HCT116 (cell line): Measurements from ENCODE around the gene CELF4. TPM values are rescaled to one million over a fixed set of nuclear protein-coding genes. Genes with fewer than 3 reads are reported as not detected.
A peak's percentile ranks its signal among the peaks of the same experiment; 100 is the strongest.

Experiments used
- ATAC-seq: fragments of 200-7000 bp; cut with Tn5 transposase; 2 replicates; pipeline ENCODE4 v1.9.1; 2020; ENCODE audit warnings: mild to moderate bottlenecking, moderate library complexity
- BruUV-seq: library from RNA; stranded (reverse); fragments of 400-500 nt; replicated peaks from 2 replicates; lab custom pipeline; 2021; lab: Mats Ljungman, UMichigan
- CTCF ChIA-PET: fragments of 300-600 bp; sonication (Branson Sonifier 250); formaldehyde crosslinking; loops from one replicate; lab custom pipeline; 2021; ENCODE audit warnings: antibody characterized with exemption; lab: Charles Lee
- POLR2A ChIA-PET: fragments of 300-600, 350-600 bp; sonication (Branson Sonifier 250); formaldehyde crosslinking; loops from one replicate; lab custom pipeline; 2021; ENCODE audit warnings: antibody characterized with exemption; lab: Charles Lee
- RAD21 ChIA-PET, 2 experiments: fragments of 300-600 bp; sonication (Branson Sonifier 250); formaldehyde crosslinking; loops; one replicate each; lab custom pipeline; 2023; ENCODE audit warnings: low total read pairs in 2 of 2; ENCODE audit not compliant: uncharacterized antibody in 2 of 2, unreplicated experiment in 2 of 2, low non-redundant PET in 1 of 2; lab: Charles Lee
- DNase-seq: peaks from one replicate; pipeline ENCODE4 v3.0.0-alpha.2; 2010; ENCODE audit warnings: low read depth, low spot score
- H2AFZ ChIP-seq: fragments of 200-600 bp; shearing (Covaris generic), sonication (generic); 2 replicates; pipeline ENCODE4 v1.6.1; 2017; ENCODE audit warnings: low read depth, mixed run types, mixed read lengths, antibody characterized with exemption, low read length; ENCODE audit not compliant: poor library complexity, severe bottlenecking
- H3K27ac ChIP-seq: 2 replicates; pipeline ENCODE4 v1.5.1; 2012; ENCODE audit warnings: low read depth, low read length
- H3K27me3 ChIP-seq: fragments of 200-600 bp; sonication (generic); 2 replicates; pipeline ENCODE4 v1.6.1; 2016; ENCODE audit warnings: mixed run types, low read length, mixed read lengths; ENCODE audit not compliant: insufficient read depth
- H3K36me3 ChIP-seq, 2 experiments: fragments of 200-500 bp in 1 of 2; fragments of 200-600 bp in 1 of 2; sonication (Bioruptor generic) in 1 of 2; sonication (generic) in 1 of 2; 2 replicates each; pipeline versions ENCODE4 v1.5.1 to v1.6.1; 2014 to 2016; ENCODE audit warnings: low read length in 2 of 2, inconsistent platforms in 1 of 2, mixed read lengths in 1 of 2, mixed run types in 1 of 2; ENCODE audit not compliant: insufficient read depth in 2 of 2, control insufficient read depth in 1 of 2
- H3K4me1 ChIP-seq, 2 experiments: fragments of 200-600 bp in 1 of 2; sonication (generic) in 1 of 2; 2 replicates each; pipeline versions ENCODE4 v1.5.1 to v1.6.1; 2012 to 2017; ENCODE audit warnings: low read length in 2 of 2, inconsistent platforms in 1 of 2, mild to moderate bottlenecking in 1 of 2, mixed read lengths in 1 of 2, mixed run types in 1 of 2, moderate library complexity in 1 of 2; ENCODE audit not compliant: insufficient read depth in 2 of 2, control insufficient read depth in 1 of 2
- H3K4me2 ChIP-seq: fragments of 200-600 bp; sonication (generic); 2 replicates; pipeline ENCODE4 v1.6.1; 2017; ENCODE audit warnings: mixed run types, low read length, mixed read lengths
- H3K4me3 ChIP-seq, 2 experiments: fragments of 200-600 bp in 1 of 2; sonication (generic) in 1 of 2; replicated peaks in 1 of 2; 2 replicates each; pipeline ENCODE4 v1.5.1; 2011 to 2016; ENCODE audit warnings: low read length in 2 of 2, control low read depth in 1 of 2, low read depth in 1 of 2, mild to moderate bottlenecking in 1 of 2, mixed read lengths in 1 of 2, mixed run types in 1 of 2
- H3K79me2 ChIP-seq: fragments of 200-600 bp; sonication (generic); 2 replicates; pipeline ENCODE4 v1.6.1; 2017; ENCODE audit warnings: mild to moderate bottlenecking, mixed run types, low read length, moderate library complexity, mixed read lengths; ENCODE audit not compliant: insufficient read depth
- H3K9ac ChIP-seq: fragments of 200-600 bp; sonication (generic); 2 replicates; pipeline ENCODE4 v1.6.1; 2016; ENCODE audit warnings: low read length, mixed read lengths
- H3K9me2 ChIP-seq: fragments of 200-600 bp; sonication (generic), shearing (Covaris generic); 2 replicates; pipeline ENCODE4 v1.6.1; 2017; ENCODE audit warnings: mixed run types, mild to moderate bottlenecking, moderate library complexity; ENCODE audit not compliant: insufficient read depth
- H3K9me3 ChIP-seq, 2 experiments: fragments of 200-500 bp in 1 of 2; fragments of 200-600 bp in 1 of 2; sonication (Bioruptor generic) in 1 of 2; sonication (generic) in 1 of 2; 2 replicates each; pipeline ENCODE4 v1.6.1; 2014 to 2017; ENCODE audit warnings: low read length in 2 of 2, mixed read lengths in 2 of 2, inconsistent platforms in 1 of 2, low read depth in 1 of 2, mild to moderate bottlenecking in 1 of 2, mixed run types in 1 of 2, moderate library complexity in 1 of 2; ENCODE audit not compliant: control insufficient read depth in 1 of 2, insufficient read depth in 1 of 2
- H4K20me1 ChIP-seq: fragments of 200-600 bp; sonication (generic), shearing (Covaris generic); 2 replicates; pipeline ENCODE4 v1.6.1; 2017; ENCODE audit warnings: mixed run types, mild to moderate bottlenecking, moderate library complexity; ENCODE audit not compliant: insufficient read depth
- EGR1 ChIP-seq: IDR thresholded peaks from 2 replicates; pipeline ENCODE4 v1.6.1; 2012; ENCODE audit warnings: low read depth
- ELF1 ChIP-seq: IDR thresholded peaks from 2 replicates; pipeline ENCODE4 v1.6.1; 2012; ENCODE audit warnings: low read depth, borderline replicate concordance
- EZH2 ChIP-seq: fragments of 200-600 bp; sonication (generic); IDR thresholded peaks from 2 replicates; pipeline ENCODE4 v1.6.1; 2017; ENCODE audit warnings: antibody characterized with exemption, mixed run types
- FOSL1 ChIP-seq: IDR thresholded peaks from 2 replicates; pipeline ENCODE4 v1.6.1; 2012; ENCODE audit warnings: low read depth
- JUND ChIP-seq: IDR thresholded peaks from 2 replicates; pipeline ENCODE4 v1.6.1; 2012
- SIN3A ChIP-seq: IDR thresholded peaks from 2 replicates; pipeline ENCODE4 v1.6.1; 2012; ENCODE audit warnings: low read depth
- intact Hi-C: fragments of 100-400 bp; cut with micrococcal nuclease; formaldehyde crosslinking; loops from 2 replicates; pipeline ENCODE4 v1.10.0; 2022
- total RNA-seq: library from RNA; stranded (reverse); gene quantifications from one replicate; pipeline ENCODE4 v1.2.1, GENCODE V29; 2021; ENCODE audit not compliant: unreplicated experiment
- TF ChIP-seq, protein P1 (sequence below): IDR thresholded peaks from 2 replicates; pipeline ENCODE4 v1.6.1; 2012; ENCODE audit warnings: low read depth
- TF ChIP-seq, protein P2 (sequence below): IDR thresholded peaks from 2 replicates; pipeline ENCODE4 v1.6.1; 2012
- TF ChIP-seq, protein P3 (sequence below): IDR thresholded peaks from 2 replicates; pipeline ENCODE4 v1.6.1; 2012

The CELF4 gene
- total RNA-seq, 1 experiment from 2014 or later = not detected

DNA sequence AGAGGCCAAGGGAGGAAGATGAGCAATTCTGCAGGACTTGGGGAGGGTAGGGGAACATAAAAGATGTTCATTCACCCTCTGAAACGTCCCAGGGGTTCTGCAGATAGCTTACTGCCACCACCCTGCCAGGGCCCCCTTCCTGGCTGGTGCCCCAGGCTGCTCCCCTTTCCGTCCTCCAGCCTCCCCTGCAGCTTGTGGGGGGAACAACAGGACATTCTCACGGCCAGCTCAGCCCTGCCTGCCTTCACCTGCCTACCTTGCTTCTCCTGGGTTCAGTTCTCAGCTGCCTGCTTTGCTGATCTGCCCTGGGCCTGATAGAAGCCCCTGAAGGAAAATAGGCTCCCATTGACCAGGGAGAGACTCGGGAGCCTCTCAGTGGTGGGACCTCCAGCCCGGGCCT, 251.1 kb downstream of the CELF4 start:
- H3K4me1 ChIP-seq = no peaks in the 10 kb centered on the region
- no peak for DNase-seq
- H3K79me2 ChIP-seq = no peaks in the 10 kb centered on the region
- no peak for TF ChIP-seq FOSL1
- TF ChIP-seq ELF1 = no peak
- no peak for TF ChIP-seq EZH2
- TF ChIP-seq SIN3A = no peak
- TF ChIP-seq, protein P1, sequence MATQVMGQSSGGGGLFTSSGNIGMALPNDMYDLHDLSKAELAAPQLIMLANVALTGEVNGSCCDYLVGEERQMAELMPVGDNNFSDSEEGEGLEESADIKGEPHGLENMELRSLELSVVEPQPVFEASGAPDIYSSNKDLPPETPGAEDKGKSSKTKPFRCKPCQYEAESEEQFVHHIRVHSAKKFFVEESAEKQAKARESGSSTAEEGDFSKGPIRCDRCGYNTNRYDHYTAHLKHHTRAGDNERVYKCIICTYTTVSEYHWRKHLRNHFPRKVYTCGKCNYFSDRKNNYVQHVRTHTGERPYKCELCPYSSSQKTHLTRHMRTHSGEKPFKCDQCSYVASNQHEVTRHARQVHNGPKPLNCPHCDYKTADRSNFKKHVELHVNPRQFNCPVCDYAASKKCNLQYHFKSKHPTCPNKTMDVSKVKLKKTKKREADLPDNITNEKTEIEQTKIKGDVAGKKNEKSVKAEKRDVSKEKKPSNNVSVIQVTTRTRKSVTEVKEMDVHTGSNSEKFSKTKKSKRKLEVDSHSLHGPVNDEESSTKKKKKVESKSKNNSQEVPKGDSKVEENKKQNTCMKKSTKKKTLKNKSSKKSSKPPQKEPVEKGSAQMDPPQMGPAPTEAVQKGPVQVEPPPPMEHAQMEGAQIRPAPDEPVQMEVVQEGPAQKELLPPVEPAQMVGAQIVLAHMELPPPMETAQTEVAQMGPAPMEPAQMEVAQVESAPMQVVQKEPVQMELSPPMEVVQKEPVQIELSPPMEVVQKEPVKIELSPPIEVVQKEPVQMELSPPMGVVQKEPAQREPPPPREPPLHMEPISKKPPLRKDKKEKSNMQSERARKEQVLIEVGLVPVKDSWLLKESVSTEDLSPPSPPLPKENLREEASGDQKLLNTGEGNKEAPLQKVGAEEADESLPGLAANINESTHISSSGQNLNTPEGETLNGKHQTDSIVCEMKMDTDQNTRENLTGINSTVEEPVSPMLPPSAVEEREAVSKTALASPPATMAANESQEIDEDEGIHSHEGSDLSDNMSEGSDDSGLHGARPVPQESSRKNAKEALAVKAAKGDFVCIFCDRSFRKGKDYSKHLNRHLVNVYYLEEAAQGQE = no peak
- no peak for TF ChIP-seq JUND
- TF ChIP-seq, protein P2, sequence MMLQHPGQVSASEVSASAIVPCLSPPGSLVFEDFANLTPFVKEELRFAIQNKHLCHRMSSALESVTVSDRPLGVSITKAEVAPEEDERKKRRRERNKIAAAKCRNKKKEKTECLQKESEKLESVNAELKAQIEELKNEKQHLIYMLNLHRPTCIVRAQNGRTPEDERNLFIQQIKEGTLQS = no peak
- TF ChIP-seq, protein P3, sequence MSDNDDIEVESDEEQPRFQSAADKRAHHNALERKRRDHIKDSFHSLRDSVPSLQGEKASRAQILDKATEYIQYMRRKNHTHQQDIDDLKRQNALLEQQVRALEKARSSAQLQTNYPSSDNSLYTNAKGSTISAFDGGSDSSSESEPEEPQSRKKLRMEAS = no peak
- no peak for TF ChIP-seq EGR1
- TF ChIP-seq, all 23 proteins: peak for 0
- no peak overlapping the region for H2AFZ ChIP-seq
- H3K9me3 ChIP-seq = no peaks in the 10 kb centered on the region
- H3K4me2 ChIP-seq = no peak overlapping the region
- no peak overlapping the region for H3K4me3 ChIP-seq
- no peak overlapping the region for H3K27ac ChIP-seq
- ATAC-seq = peak; percentile 42; the same call in 1 of the 2 replicates
- intact Hi-C loops = no loop called here
- H4K20me1 ChIP-seq = no peaks in the 10 kb centered on the region
- no peaks in the 10 kb centered on the region for H3K27me3 ChIP-seq
- no TSS peak for BruUV-seq
- no peak overlapping the region for H3K9ac ChIP-seq
- CTCF ChIA-PET = interaction anchor here (1.1 kb wide), 1 partner anchor 372 kb away, joined by 3 read pairs; no protein-coding TSS in a partner anchor
- no peaks in the 10 kb centered on the region for H3K36me3 ChIP-seq
- RAD21 ChIA-PET = no interaction called here
- no peaks in the 10 kb centered on the region for H3K9me2 ChIP-seq
- POLR2A ChIA-PET = no interaction called here
